ENCODE measurements around the gene PLEKHM2. TPM values are rescaled to one million over a fixed set of nuclear protein-coding genes. Genes with fewer than 3 reads are reported as not detected.

The PLEKHM2 gene
- total and polyA plus RNA-seq, 2 of the 8 experiments (the other 6 are each of a cell fraction or from before 2014, with no cell fraction given), result 38.3 to 47.6 TPM

DNA sequence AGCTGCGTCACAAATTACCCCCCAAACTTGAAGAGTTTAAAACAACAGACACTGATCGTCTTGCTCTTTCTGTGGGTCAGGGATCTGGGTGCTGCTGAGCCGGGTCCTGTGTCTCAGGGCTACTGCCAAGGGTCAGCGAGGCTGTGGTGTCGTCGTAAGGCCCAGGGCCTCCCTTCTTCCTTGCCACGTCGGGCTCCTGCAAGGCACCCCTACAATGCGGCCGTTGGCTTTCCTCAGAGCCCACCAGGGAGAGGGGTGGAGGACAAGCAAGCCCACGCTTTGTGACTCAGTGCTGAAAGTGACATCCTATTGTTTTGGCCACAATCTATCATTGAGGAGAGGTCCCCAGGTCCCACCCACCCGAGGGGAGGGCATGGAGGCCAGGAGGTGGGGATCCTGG lies 66.8 kb downstream of the PLEKHM2 start (continued):
- TF ChIP-seq, protein P1, sequence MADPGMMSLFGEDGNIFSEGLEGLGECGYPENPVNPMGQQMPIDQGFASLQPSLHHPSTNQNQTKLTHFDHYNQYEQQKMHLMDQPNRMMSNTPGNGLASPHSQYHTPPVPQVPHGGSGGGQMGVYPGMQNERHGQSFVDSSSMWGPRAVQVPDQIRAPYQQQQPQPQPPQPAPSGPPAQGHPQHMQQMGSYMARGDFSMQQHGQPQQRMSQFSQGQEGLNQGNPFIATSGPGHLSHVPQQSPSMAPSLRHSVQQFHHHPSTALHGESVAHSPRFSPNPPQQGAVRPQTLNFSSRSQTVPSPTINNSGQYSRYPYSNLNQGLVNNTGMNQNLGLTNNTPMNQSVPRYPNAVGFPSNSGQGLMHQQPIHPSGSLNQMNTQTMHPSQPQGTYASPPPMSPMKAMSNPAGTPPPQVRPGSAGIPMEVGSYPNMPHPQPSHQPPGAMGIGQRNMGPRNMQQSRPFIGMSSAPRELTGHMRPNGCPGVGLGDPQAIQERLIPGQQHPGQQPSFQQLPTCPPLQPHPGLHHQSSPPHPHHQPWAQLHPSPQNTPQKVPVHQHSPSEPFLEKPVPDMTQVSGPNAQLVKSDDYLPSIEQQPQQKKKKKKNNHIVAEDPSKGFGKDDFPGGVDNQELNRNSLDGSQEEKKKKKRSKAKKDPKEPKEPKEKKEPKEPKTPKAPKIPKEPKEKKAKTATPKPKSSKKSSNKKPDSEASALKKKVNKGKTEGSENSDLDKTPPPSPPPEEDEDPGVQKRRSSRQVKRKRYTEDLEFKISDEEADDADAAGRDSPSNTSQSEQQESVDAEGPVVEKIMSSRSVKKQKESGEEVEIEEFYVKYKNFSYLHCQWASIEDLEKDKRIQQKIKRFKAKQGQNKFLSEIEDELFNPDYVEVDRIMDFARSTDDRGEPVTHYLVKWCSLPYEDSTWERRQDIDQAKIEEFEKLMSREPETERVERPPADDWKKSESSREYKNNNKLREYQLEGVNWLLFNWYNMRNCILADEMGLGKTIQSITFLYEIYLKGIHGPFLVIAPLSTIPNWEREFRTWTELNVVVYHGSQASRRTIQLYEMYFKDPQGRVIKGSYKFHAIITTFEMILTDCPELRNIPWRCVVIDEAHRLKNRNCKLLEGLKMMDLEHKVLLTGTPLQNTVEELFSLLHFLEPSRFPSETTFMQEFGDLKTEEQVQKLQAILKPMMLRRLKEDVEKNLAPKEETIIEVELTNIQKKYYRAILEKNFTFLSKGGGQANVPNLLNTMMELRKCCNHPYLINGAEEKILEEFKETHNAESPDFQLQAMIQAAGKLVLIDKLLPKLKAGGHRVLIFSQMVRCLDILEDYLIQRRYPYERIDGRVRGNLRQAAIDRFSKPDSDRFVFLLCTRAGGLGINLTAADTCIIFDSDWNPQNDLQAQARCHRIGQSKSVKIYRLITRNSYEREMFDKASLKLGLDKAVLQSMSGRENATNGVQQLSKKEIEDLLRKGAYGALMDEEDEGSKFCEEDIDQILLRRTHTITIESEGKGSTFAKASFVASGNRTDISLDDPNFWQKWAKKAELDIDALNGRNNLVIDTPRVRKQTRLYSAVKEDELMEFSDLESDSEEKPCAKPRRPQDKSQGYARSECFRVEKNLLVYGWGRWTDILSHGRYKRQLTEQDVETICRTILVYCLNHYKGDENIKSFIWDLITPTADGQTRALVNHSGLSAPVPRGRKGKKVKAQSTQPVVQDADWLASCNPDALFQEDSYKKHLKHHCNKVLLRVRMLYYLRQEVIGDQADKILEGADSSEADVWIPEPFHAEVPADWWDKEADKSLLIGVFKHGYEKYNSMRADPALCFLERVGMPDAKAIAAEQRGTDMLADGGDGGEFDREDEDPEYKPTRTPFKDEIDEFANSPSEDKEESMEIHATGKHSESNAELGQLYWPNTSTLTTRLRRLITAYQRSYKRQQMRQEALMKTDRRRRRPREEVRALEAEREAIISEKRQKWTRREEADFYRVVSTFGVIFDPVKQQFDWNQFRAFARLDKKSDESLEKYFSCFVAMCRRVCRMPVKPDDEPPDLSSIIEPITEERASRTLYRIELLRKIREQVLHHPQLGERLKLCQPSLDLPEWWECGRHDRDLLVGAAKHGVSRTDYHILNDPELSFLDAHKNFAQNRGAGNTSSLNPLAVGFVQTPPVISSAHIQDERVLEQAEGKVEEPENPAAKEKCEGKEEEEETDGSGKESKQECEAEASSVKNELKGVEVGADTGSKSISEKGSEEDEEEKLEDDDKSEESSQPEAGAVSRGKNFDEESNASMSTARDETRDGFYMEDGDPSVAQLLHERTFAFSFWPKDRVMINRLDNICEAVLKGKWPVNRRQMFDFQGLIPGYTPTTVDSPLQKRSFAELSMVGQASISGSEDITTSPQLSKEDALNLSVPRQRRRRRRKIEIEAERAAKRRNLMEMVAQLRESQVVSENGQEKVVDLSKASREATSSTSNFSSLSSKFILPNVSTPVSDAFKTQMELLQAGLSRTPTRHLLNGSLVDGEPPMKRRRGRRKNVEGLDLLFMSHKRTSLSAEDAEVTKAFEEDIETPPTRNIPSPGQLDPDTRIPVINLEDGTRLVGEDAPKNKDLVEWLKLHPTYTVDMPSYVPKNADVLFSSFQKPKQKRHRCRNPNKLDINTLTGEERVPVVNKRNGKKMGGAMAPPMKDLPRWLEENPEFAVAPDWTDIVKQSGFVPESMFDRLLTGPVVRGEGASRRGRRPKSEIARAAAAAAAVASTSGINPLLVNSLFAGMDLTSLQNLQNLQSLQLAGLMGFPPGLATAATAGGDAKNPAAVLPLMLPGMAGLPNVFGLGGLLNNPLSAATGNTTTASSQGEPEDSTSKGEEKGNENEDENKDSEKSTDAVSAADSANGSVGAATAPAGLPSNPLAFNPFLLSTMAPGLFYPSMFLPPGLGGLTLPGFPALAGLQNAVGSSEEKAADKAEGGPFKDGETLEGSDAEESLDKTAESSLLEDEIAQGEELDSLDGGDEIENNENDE (IDR thresholded peaks at IDR 0.05; ENCODE audit: insufficient replicate concordance, low read length), result no peak
- no peak for TF ChIP-seq TBP (IDR thresholded peaks at IDR 0.05; ENCODE audit: low read depth, low read length)
- TF ChIP-seq FOSL1 (IDR thresholded peaks at IDR 0.05; ENCODE audit: insufficient read depth, low read depth, low read length), result no peak
- no peak for TF ChIP-seq TCF12 (IDR thresholded peaks at IDR 0.05; ENCODE audit: low read depth, low read length)
- TF ChIP-seq SRF (IDR thresholded peaks at IDR 0.05; ENCODE audit: low read depth, low read length), result no peak
- no peak for TF ChIP-seq CHD1 (IDR thresholded peaks at IDR 0.05; ENCODE audit: low read depth, low read length)
- TF ChIP-seq SP2 (IDR thresholded peaks at IDR 0.05; ENCODE audit: low read length), result no peak
- no peak for TF ChIP-seq EZH2 (IDR thresholded peaks at IDR 0.05; ENCODE audit: low read depth, low read length, severe bottlenecking)
- TF ChIP-seq NANOG (IDR thresholded peaks at IDR 0.05; ENCODE audit: insufficient read depth, low read depth, low read length, poor library complexity, severe bottlenecking), result no peak
- TF ChIP-seq MAFK (IDR thresholded peaks at IDR 0.05; ENCODE audit: low read depth, low read length), result no peak
- no peak for TF ChIP-seq SIRT6 (IDR thresholded peaks at IDR 0.05; ENCODE audit: low read length)
- no peak for TF ChIP-seq RBBP5 (IDR thresholded peaks at IDR 0.05; ENCODE audit: borderline replicate concordance, low read depth, low read length)

Measured in H1 (cell line).